GM19193 (cell line): ENCODE results near the gene CRYGS.

Experiments used
- POLR2A ChIP-seq: IDR thresholded peaks from 4 replicates; pipeline ENCODE4 v1.6.1; 2011; ENCODE audit not compliant: insufficient read depth, insufficient read length; ENCODE audit errors: extremely low read depth

Gene CRYGS

GRCh38 chr3:186544281-186544680, at the start of gene CRYGS:
Gene CRYGS, minus strand, starts transcription at chr3:186544380. Its CDS starts 54 bp downstream, at chr3:186544326.
- no peak for TF ChIP-seq POLR2A

- TF ChIP-seq POLR2A: no peak
Observed at GRCh38 chr3:186593862-186594261, 49.7 kb upstream of the CRYGS start.

DNA sequence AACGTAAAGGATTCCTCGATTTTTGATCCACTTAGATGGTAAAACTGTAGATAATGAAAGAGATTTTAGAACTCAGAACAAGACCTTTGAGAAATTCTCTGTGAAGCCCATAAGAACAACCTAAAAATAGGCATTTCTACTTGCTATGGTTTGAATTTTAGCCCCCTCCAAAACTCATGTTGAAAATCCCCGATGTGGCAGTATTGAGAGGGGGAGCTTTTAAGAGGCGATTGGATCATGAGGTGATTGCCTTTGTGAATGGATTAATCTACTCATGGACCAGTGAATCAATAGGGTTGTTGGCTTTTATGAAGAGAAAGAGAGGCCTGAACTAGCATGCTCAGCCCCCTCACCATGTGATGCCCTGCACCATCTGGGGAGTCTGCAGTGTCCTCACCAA, 48.5 kb upstream of the CRYGS start:
- TF ChIP-seq POLR2A: no peak

- TF ChIP-seq POLR2A: no peak
Observed at GRCh38 chr3:186590580-186591295, 46.6 kb upstream of the CRYGS start.

DNA sequence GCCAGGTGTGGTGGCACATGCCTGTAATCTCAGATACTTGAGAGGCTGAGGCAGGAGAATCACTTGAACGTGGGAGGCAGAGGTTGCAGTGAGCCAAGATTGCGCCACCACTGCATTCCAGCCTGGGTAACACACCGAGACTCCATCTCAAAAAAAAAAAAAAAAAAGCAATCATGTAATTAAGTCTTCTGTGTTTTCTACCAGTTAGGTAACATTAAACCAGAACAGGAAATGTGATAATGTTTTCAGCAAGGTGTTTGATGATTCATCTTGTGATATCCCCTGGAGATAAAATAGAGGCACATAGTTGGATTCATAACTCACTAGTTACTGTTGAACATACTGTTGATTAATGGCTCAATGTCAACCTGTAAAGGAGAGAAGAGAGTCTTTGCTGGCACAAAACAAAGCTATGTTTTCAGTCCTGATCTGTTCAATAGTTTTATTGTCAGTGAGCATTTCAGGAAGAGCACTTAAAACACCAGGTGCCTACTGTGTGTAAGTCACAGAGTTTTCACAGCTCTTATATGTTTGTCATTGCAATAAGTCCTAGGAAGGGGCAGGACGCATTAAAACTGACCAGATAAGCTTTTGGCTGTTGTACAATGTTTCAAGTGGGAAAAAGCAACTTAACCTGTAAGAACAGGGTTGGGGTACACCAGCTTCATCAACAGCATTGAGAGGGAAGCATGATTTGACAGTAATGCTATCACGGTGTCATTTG, 45.8 kb upstream of the CRYGS start:
- no peak for TF ChIP-seq POLR2A

GRCh38 chr3:186589121-186589520, 44.9 kb upstream of the CRYGS start:
- TF ChIP-seq POLR2A: no peak

DNA sequence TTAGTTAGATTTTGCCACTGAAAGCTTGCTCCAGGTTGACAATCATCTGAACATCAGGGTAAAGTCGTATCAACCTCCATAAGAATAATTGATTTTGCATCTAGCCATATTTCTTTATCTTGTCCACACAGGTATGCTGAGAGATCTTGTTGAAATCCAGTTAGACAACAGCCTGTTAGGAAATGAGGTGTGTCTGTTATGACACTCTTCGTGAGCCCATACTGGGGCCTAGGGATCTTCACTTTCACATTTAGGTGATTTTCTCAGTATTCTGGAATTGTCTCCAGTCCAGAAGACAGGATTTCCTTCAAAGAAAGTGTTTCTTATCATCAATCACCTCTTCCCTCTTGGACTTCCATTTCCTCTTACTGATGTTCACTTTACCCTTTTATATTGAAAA, 44.5 kb upstream of the CRYGS start:
- no peak for TF ChIP-seq POLR2A

- TF ChIP-seq POLR2A: no peak
Observed at GRCh38 chr3:186587183-186587582, 43.0 kb upstream of the CRYGS start.

DNA sequence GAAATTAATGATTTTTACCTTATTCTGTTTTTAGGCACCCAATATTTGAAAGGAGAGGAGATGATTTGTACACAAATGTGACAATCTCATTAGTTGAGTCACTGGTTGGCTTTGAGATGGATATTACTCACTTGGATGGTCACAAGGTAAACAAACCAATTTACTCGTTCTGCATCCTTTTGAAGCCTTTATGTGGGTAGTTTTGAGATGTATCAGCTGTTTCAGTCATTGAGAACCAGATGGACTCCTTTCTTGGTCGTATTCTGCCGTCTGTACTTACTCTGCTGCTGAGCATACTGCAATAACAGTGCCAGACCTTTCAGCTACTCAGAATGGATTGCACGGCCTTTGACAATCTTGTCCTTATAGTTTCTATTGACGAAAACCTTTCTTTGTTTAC, 39.7 kb upstream of the CRYGS start:
- no peak for TF ChIP-seq POLR2A

DNA sequence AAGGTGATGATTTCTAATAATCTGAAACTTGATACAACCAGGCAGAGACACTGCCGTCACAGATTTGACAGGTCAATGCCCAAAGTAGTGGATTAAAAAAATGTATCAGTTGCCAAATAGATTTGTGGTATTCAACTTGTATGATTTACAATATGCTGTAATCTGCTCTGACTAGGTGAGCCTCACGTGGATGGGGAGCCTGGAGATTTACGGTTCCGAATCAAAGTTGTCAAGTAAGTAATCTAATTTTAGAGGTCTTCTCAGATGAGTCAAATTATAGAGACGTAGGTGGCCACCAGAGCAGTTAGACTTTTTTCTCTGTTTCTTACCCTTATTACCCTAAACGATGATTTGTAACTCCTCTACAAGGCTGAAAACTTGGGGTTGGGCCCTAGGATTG, 38.4 kb upstream of the CRYGS start:
- no peak for TF ChIP-seq POLR2A

DNA sequence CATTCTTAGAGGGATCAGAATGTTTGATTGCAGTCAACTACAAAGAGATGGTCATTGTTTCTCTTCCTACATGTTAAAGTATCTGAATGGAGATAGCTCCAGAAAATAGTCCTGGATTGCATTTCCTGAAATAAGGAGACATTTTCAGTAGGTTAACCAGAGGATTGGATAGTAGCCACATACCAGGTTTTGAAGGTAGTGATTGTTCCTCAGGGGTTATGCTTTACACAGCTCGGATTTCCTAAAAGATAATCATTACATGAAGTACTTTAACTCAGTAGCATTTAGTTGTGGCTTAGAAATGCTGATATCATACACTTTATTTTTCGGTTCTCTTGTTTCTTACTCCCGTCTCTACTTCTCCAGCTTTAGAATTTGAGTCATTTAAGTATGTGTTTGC, 36.6 kb upstream of the CRYGS start:
- no peak for TF ChIP-seq POLR2A

GRCh38 chr3:186577521-186577920, 33.3 kb upstream of the CRYGS start:
- no peak for TF ChIP-seq POLR2A

DNA sequence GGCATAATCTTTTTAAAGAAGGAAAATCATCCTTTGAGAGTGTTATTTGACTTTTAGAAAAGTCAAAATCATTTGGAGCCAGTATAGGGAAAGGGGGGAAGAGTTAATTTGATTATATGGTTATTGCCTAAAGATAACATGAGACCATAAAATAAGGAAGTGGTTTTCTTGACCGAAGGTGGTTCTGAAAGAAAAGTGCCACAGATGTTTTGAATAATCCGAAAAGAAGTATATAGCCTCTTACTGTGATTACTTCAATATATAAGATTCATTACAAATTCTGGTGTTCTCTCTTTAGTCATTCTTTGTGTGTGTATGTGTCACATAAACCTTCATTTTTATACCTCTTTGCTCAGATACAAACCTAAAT, 27.4 kb upstream of the CRYGS start:
- no peak for TF ChIP-seq POLR2A

GRCh38 chr3:186570941-186571643, 26.9 kb upstream of the CRYGS start:
- TF ChIP-seq POLR2A: no peak

DNA sequence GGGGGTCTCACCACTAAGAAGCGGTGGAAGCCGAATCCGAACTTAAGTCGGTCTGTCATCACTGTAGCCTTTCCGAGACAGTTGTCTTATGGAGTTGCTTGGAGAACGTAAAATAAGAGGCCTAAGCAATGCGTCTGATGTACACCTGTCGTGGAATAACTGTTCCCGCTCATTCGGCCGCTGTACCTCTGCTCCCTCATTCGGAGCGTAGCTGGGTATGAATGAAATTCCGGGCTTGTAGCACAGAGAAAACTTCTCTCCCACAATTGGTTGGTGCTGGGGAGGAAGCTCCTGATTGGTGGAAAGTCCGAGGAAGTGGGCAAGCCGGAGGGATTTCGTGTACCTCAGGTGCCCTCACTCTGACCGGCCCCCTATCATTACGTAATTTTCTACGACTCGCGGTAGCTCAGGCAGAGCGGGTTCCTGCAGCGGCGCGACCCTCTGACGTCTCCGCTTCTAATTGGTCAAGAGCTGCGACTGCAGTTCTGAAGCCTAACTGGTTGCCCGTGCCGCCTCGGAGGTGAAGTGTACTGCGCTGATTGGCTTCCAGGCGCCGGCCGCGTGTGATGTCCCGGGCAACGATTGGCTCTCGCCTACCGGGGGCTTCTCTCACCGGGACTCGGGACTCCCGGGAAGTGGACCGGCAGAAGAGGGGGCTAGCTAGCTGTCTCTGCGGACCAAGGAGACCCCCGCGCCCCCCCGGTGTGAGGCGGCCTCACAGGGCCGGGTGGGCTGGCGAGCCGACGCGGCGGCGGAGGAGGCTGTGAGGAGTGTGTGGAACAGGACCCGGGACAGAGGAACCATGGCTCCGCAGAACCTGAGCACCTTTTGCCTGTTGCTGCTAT, 26.1 kb upstream of the CRYGS start, which contains the start of gene DNAJB11:
TSS of gene DNAJB11 (plus strand) at position 625 of the 845 bp plus-strand sequence. CDS start at position 803, 178 bp downstream.
- peak; percentile 83 for TF ChIP-seq POLR2A
